GM23248 (cell line): ENCODE measurements around the gene PTGER1. TPM values are rescaled to one million over a fixed set of nuclear protein-coding genes. Genes with fewer than 3 reads are reported as not detected.
"Not testable (repeated sequence)": the region's sequence is repeated elsewhere in the genome, so short reads cannot be mapped to it uniquely, and the experiment has no call there.

Experiments used
- DNase-seq: peaks from one replicate; pipeline ENCODE4 v3.0.0-alpha.2; 2015
- H2AFZ ChIP-seq: fragments of 200-600 bp; sonication (generic); 2 replicates; pipeline ENCODE4 v1.6.1; 2016; ENCODE audit warnings: antibody characterized with exemption
- H3F3A ChIP-seq: fragments of 200-600 bp; sonication (generic); 2 replicates; pipeline ENCODE4 v1.6.1; 2016; ENCODE audit warnings: mild to moderate bottlenecking, antibody characterized with exemption, mixed run types; ENCODE audit not compliant: insufficient read depth
- H3K27ac ChIP-seq: fragments of 200-600 bp; sonication (generic); 2 replicates; pipeline ENCODE4 v1.5.1; 2016; ENCODE audit warnings: mild to moderate bottlenecking
- H3K27me3 ChIP-seq: fragments of 200-600 bp; sonication (generic); replicated peaks from 2 replicates; pipeline ENCODE4 v1.6.1; 2016; ENCODE audit warnings: mild to moderate bottlenecking; ENCODE audit not compliant: insufficient read depth
- H3K36me3 ChIP-seq: fragments of 200-600 bp; sonication (generic); 2 replicates; pipeline ENCODE4 v1.6.1; 2016; ENCODE audit warnings: low read depth, mild to moderate bottlenecking
- H3K4me1 ChIP-seq: fragments of 200-600 bp; sonication (generic); 2 replicates; pipeline ENCODE4 v1.6.1; 2016; ENCODE audit warnings: mild to moderate bottlenecking; ENCODE audit not compliant: insufficient read depth
- H3K4me2 ChIP-seq: fragments of 200-600 bp; sonication (generic); one replicate; pipeline ENCODE4 v1.6.1; 2016; ENCODE audit warnings: mild to moderate bottlenecking; ENCODE audit not compliant: unreplicated experiment
- H3K4me3 ChIP-seq: fragments of 200-600 bp; sonication (generic); 2 replicates; pipeline ENCODE4 v1.5.1; 2016; ENCODE audit warnings: mild to moderate bottlenecking
- H3K79me2 ChIP-seq: fragments of 200-600 bp; sonication (generic); 2 replicates; pipeline ENCODE4 v1.6.1; 2016; ENCODE audit warnings: mild to moderate bottlenecking; ENCODE audit not compliant: insufficient read depth
- H3K9ac ChIP-seq: fragments of 200-600 bp; sonication (generic); 2 replicates; pipeline ENCODE4 v1.6.1; 2016; ENCODE audit warnings: mild to moderate bottlenecking
- H3K9me2 ChIP-seq: fragments of 200-600 bp; sonication (generic); 2 replicates; pipeline ENCODE4 v1.6.1; 2016; ENCODE audit warnings: mixed run types, mild to moderate bottlenecking, moderate library complexity; ENCODE audit not compliant: insufficient read depth
- H3K9me3 ChIP-seq: fragments of 200-600 bp; sonication (generic); one replicate; pipeline ENCODE4 v1.6.1; 2017; ENCODE audit warnings: low read depth
- H4K20me1 ChIP-seq: fragments of 200-600 bp; sonication (generic); 2 replicates; pipeline ENCODE4 v1.6.0; 2016; ENCODE audit not compliant: insufficient read depth
- EZH2 ChIP-seq: fragments of 200-600 bp; sonication (generic); IDR thresholded peaks from 2 replicates; pipeline ENCODE4 v1.6.1; 2018; ENCODE audit warnings: antibody characterized with exemption, mild to moderate bottlenecking; ENCODE audit not compliant: insufficient read depth, poor library complexity, severe bottlenecking
- EZH2phosphoT487 ChIP-seq: fragments of 200-600 bp; sonication (generic); IDR thresholded peaks from 2 replicates; pipeline ENCODE4 v1.6.1; 2018; ENCODE audit warnings: antibody characterized with exemption, moderate library complexity, mild to moderate bottlenecking, low read depth; ENCODE audit not compliant: insufficient read depth
- WGBS, 2 experiments: methylation state at CpG; one replicate each; pipeline ENCODE4 v1.1.6; 2015 to 2017; ENCODE audit warnings: low lambda C conversion rate in 2 of 2, low coverage in 1 of 2; ENCODE audit errors: missing lambda C conversion rate in 2 of 2; 5-methylcytosine and 5-hydroxymethylcytosine counted together
- in situ Hi-C: fragments of 300-500 bp; cut with MboI; formaldehyde crosslinking; loops from 2 replicates; pipeline ENCODE4 v1.15.0; 2020
- polyA plus RNA-seq: library from polyadenylated mRNA; unstranded; fragments of >200 nt; fragmentation: Nextera tagmentation; extraction: Ambion mirVana; gene quantifications from 2 replicates; pipeline ENCODE4 v1.2.1, GENCODE V29; 2016
- total RNA-seq: library from RNA; depleted of rRNA; stranded (reverse); fragments of >200 nt; shearing (Covaris generic); gene quantifications from 2 replicates; pipeline ENCODE4 v1.2.3, GENCODE V29; 2014

Gene PTGER1
- total and polyA plus RNA-seq, 2 experiments from 2014 or later, result 0.22 to 0.80 TPM

DNA sequence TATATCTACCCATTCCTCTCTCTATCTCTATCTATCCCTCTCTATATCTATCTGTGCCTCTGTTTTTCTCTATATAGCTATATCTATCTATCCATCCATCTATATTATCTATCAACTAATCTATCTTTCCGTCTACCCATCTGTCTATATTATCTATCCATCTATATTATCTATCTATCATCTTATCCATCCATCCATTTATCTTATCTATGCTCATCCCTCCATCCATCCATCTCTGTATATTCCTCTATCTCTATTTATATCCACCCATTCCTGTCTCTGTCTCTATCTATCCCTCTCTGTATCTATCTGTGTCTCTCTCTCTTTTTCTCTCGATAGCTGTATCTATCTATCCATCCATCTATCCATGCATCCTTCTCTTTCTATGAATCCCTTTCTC, 14.2 kb downstream of the PTGER1 start:
- Histone ChIP-seq H3K27me3 (no peaks in the 10 kb centered on the region), H3K79me2 (no peaks in the 10 kb centered on the region), H3K9me2 (no peaks in the 10 kb centered on the region), H3K4me3 (no peak overlapping the region), H3K9me3 (no peaks in the 10 kb centered on the region), H3F3A (no peaks in the 10 kb centered on the region), H4K20me1 (no peaks in the 10 kb centered on the region), H3K36me3 (peaks cover 22% of the 10 kb centered on the region), H2AFZ (no peak overlapping the region), H3K9ac (no peak overlapping the region), H3K4me1 (no peaks in the 10 kb centered on the region), H3K27ac (no peak overlapping the region), H3K4me2 (no peak overlapping the region)
- 95 to 98% methylated on average over 2 of the region's 2 CpGs for WGBS, 2 experiments
- TF ChIP-seq EZH2 (no peak), EZH2phosphoT487 (no peak)
- in situ Hi-C loops, result no loop called here
- DNase-seq, result no peak

DNA sequence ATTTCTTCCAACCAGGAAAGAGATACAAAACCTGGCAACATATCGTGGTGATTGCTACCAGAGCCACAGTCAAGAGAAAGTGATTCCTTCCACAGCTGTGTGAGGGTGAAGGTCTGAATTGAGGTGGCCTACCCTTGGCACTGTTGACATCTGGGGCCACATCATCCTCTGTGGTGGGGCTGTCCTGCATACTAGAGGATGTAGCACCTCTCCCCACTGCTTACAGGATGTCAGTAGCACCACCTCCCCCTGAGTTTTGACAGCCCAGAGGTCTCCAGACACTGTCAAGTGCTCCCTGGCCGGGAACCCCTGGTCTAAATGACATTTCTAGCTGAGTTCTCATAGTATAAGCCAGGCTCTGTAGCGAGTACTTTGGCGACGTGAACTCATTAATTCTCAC, 15.5 kb downstream of the PTGER1 start:
- H3K27ac ChIP-seq, result no peak overlapping the region
- no peaks in the 10 kb centered on the region for H3F3A ChIP-seq
- H4K20me1 ChIP-seq, result no peaks in the 10 kb centered on the region
- peaks cover 15% of the 10 kb centered on the region for H3K36me3 ChIP-seq
- no peaks in the 10 kb centered on the region for H3K4me1 ChIP-seq
- WGBS, 2 experiments, result 77 to 79% methylated on average over 5 of the region's 5 CpGs
- H3K9ac ChIP-seq, result no peak overlapping the region
- no peak for DNase-seq
- in situ Hi-C loops, result no loop called here
- H2AFZ ChIP-seq, result no peak overlapping the region
- TF ChIP-seq EZH2phosphoT487 (no peak), EZH2 (no peak)
- no peak overlapping the region for H3K4me3 ChIP-seq
- no peaks in the 10 kb centered on the region for H3K9me3 ChIP-seq
- H3K79me2 ChIP-seq, result no peaks in the 10 kb centered on the region
- no peaks in the 10 kb centered on the region for H3K27me3 ChIP-seq
- H3K9me2 ChIP-seq, result no peaks in the 10 kb centered on the region
- H3K4me2 ChIP-seq, result no peak overlapping the region

DNA sequence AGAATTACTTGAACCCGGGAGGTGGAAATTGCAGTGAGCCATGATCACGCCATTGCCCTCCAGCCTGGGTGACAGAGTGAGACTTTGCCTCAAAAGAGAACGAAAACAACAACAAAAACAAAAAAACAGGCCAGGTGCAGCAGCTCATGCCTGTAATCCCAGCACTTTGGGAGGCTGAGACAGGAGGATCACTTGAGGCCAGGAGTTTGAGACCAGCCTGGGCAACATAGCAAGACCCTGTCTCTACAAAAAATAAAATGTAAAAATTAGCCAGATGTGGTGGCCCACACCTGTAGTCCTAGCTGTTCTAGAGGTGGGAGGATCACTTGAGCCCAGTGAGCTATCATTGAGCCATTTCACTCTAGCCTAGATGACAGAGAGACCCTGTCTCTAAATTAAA, 22.9 kb downstream of the PTGER1 start:
- peaks cover 23% of the 10 kb centered on the region; the same call in 1 of the 2 replicates for H3K36me3 ChIP-seq
- in situ Hi-C loops, H4K20me1 ChIP-seq, H3K9ac ChIP-seq, H2AFZ ChIP-seq, H3K4me2 ChIP-seq, H3K79me2 ChIP-seq, H3K4me1 ChIP-seq, H3K9me2 ChIP-seq, DNase-seq, H3F3A ChIP-seq, H3K27me3 ChIP-seq, H3K4me3 ChIP-seq, H3K27ac ChIP-seq, H3K9me3 ChIP-seq: not testable (repeated sequence)
- 97 to 100% methylated on average over 3 of the region's 3 CpGs for WGBS, 2 experiments

DNA sequence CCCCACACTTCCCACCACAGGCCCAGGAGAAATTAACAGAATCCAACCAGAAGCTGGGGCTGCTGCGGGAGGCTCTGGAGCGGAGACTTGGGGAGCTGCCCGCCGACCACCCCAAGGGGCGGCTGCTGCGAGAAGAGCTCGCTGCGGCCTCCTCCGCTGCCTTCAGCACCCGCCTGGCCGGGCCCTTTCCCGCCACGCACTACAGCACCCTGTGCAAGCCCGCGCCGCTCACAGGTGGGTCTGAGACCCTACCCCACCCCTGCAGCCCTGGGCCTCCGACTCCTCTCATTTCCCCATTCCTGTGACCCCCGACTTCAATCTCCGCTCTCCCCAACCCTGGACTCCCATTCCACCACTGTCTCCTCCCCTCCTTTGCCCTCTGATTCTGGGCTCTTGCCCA, 24.3 kb downstream of the PTGER1 start:
- in situ Hi-C loops, result no loop called here
- H3K4me2 ChIP-seq, result no peak overlapping the region
- no peak overlapping the region for H3K4me3 ChIP-seq
- H3K27me3 ChIP-seq, result no peaks in the 10 kb centered on the region
- no peak for TF ChIP-seq EZH2
- no peak for TF ChIP-seq EZH2phosphoT487
- no peaks in the 10 kb centered on the region for H4K20me1 ChIP-seq
- no peak overlapping the region for H2AFZ ChIP-seq
- no peaks in the 10 kb centered on the region for H3K9me2 ChIP-seq
- DNase-seq, result no peak
- peaks cover 19% of the 10 kb centered on the region; the same call in 1 of the 2 replicates for H3K36me3 ChIP-seq
- no peak overlapping the region for H3K9ac ChIP-seq
- 96 to 98% methylated on average over 5 to 19 of the region's 19 CpGs for WGBS, 2 experiments
- H3K4me1 ChIP-seq, result no peaks in the 10 kb centered on the region
- H3F3A ChIP-seq, result no peaks in the 10 kb centered on the region
- H3K27ac ChIP-seq, result no peak overlapping the region
- no peaks in the 10 kb centered on the region for H3K79me2 ChIP-seq
- no peaks in the 10 kb centered on the region for H3K9me3 ChIP-seq

DNA sequence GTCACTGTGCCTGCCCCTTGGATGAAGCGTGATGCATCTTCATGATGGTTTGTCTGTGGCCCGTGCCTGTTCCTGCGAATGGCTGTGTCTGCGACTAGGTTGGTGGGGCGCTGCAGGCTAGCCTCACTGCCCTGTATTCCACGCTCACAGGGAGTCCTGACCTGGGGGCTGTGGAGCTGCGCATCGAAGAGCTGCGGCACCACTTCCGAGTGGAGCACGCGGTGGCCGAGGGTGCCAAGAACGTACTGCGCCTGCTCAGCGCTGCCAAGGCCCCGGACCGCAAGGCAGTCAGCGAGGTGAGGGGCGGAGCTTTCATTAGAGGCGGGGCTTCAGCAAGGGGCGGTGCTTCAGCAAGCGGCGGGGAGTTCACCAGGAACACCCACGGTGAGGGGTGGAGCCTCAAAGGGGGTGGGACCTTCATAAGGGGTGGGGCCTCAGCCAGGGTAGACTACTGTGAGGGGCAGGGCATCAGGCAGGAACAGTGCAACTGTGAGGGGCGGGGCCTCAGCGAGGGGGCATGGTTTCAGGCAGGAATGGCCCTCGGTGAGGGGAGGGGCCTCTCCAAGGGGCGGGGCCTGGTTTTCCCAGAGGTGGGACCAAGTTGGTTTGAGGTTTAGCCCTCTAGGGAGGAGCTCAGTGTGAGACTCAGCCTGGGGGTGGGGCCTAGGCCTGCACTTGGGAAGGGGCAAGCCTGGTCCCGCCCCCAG, 24.8 kb downstream of the PTGER1 start:
- H3K27me3 ChIP-seq, result no peaks in the 10 kb centered on the region
- no peaks in the 10 kb centered on the region for H3F3A ChIP-seq
- H4K20me1 ChIP-seq, result no peaks in the 10 kb centered on the region
- 82 to 85% methylated on average over 27 to 29 of the region's 30 CpGs for WGBS, 2 experiments
- no peaks in the 10 kb centered on the region for H3K9me3 ChIP-seq
- no peak overlapping the region for H2AFZ ChIP-seq
- H3K9me2 ChIP-seq, result no peaks in the 10 kb centered on the region
- DNase-seq, result peak; percentile 66
- no peaks in the 10 kb centered on the region for H3K79me2 ChIP-seq
- H3K4me3 ChIP-seq, result no peak overlapping the region
- H3K9ac ChIP-seq, result no peak overlapping the region
- H3K4me2 ChIP-seq, result no peak overlapping the region
- in situ Hi-C loops, result no loop called here
- no peaks in the 10 kb centered on the region for H3K4me1 ChIP-seq
- TF ChIP-seq EZH2phosphoT487, result no peak
- TF ChIP-seq EZH2, result no peak
- H3K36me3 ChIP-seq, result peaks cover 20% of the 10 kb centered on the region; the same call in 1 of the 2 replicates
- H3K27ac ChIP-seq, result no peak overlapping the region
